Measurements from ENCODE around the gene RPUSD1. TPM values are rescaled to one million over a fixed set of nuclear protein-coding genes. Genes with fewer than 3 reads are reported as not detected.
"Not testable (repeated sequence)": the region's sequence is repeated elsewhere in the genome, so short reads cannot be mapped to it uniquely, and the experiment has no call there.

Gene RPUSD1, protein sequence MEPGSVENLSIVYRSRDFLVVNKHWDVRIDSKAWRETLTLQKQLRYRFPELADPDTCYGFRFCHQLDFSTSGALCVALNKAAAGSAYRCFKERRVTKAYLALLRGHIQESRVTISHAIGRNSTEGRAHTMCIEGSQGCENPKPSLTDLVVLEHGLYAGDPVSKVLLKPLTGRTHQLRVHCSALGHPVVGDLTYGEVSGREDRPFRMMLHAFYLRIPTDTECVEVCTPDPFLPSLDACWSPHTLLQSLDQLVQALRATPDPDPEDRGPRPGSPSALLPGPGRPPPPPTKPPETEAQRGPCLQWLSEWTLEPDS
- total RNA-seq: 22.3 and 35.3 TPM in 2 replicates

DNA sequence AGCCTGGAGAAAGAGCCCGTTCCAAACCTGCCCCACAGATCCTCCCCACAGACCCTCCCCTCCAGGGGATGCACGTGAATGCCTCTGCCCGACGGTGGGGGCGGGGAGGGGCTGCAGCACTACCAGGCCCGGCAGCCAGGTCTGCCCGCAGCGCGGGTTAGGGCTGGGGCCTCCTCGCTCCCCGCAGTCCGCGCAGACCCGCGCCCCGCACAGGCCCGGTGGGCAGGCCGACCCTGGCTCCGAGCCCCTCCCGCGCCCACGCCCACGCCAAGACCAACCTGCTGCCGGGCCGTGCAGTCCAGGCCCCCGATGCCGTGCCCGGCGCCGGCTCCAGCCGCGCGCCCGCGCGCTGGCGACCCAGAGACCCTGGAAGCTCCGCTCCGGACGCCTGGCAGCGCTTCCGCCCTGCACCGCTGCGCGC, at the start of gene RPUSD1:
Gene RPUSD1, minus strand, starts transcription at position 404 of the 421 bp plus-strand sequence. CDS start 644 bp downstream, outside the sequence.
- no peak for DNase-seq (ENCODE audit: low read depth)

DNA sequence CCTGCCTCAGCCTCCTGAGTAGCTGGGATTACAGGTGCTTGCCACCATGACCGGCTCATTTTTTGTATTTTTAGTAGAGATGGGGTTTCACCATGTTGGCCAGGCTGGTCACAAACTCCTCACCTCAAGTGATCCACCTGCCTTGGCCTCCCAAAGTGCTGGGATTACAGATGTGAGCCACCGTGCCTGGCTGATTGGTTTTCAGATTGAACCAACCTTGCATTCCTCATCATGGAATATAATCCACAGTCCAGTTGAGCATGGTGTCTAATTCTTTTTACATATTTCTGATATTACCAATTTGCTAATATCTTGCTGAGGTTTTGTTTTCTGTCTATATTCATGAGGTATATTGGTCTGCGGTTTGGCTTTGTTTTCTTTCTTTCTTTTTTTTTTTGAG, 48.6 kb upstream of the RPUSD1 start:
- DNase-seq (ENCODE audit: low read depth): not testable (repeated sequence)

DNA sequence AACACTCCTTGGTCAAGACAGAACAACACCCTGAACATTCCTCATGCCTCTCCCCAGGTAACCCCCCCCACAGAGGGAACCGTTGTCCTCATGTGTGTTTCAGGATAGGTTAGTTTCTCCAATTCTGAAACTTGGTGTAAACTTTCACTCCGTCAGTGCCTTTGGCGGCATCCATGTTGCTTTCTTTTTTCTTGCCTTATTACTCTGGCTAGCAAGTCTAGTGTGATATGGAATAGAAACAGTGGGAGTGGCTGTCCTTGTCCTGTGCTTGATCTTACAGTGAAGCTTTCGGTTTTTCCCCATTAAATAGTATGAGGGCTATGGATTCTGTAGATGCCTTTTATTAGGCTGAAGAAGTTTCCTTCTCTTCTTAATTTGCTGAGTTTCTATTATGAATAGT, 48.0 kb upstream of the RPUSD1 start:
- no peak for DNase-seq (ENCODE audit: low read depth)

DNA sequence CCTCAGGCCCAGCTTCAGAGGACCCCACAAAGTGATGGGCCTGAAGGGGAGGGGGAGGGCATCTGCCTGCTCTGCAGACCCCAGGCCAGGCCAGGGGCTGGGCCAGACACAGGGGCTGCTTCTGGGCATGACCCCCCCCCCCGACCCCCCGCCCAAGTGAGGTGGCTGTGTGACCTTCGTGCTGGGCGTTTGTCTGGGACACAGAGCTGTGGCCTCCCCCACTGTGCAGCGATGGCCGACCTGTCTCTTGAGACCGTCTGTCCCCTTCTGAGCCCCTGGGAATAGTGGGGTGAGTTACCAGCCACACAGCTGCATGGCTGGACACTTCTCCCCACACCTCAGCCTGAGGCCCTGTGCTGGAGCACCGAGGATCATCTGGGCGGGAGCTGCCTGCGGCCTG, 47.2 kb upstream of the RPUSD1 start:
- no peak for DNase-seq (ENCODE audit: low read depth)

DNA sequence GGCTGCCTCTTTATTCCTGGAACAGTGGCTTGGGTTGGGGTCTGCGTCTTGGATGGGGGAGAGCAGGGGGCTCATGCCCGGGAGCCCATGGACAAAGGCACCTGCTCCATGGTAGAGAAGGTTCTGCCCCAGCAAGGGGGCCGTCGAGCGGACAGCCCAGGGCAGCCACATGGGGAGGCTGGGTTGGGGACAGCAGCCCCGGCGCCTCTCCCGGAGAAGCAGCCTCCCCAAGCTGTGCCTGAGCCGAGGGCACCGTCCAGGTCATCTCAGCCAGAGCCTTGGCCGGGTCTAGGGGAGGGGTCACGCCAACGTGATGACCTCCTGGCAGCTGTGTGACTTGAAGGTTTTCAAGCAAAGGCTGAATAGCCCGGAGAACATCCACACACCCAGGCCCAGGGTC, 45.2 kb upstream of the RPUSD1 start:
- DNase-seq (ENCODE audit: low read depth): no peak

DNA sequence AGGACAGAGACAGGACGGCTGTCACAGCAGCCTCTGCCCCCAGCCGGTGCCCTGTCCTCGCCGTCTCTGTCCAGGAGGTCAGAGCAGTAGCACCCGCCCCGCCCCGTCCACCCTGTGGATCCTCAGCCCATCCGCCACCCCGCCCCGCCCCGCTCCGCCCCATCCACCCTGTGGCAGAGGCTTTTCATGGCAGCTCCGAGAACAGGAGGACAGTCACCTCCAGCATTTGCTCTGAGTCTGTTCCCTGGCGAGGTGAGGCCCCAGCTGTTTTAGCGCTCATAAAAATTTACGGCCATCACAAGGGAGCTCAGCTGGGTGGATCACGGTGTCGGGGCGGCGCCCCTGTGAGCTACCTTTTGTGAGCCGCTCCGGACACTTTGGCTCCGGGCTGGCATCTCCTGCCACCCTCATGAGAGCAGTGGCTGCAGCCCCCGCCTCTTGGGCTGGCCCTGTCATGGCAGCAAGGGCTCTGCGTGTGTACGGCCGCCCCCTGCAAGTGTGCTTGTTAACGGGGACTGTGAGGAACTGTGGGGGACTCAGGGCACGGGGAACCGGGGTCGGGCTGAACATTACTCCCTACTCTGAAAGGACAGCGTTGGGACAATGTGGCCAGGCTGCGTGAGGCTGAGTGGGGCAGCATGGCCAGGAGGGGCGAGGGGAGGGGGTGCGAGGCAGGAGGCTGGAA, 44.6 kb upstream of the RPUSD1 start:
- DNase-seq (ENCODE audit: low read depth): no peak

DNA sequence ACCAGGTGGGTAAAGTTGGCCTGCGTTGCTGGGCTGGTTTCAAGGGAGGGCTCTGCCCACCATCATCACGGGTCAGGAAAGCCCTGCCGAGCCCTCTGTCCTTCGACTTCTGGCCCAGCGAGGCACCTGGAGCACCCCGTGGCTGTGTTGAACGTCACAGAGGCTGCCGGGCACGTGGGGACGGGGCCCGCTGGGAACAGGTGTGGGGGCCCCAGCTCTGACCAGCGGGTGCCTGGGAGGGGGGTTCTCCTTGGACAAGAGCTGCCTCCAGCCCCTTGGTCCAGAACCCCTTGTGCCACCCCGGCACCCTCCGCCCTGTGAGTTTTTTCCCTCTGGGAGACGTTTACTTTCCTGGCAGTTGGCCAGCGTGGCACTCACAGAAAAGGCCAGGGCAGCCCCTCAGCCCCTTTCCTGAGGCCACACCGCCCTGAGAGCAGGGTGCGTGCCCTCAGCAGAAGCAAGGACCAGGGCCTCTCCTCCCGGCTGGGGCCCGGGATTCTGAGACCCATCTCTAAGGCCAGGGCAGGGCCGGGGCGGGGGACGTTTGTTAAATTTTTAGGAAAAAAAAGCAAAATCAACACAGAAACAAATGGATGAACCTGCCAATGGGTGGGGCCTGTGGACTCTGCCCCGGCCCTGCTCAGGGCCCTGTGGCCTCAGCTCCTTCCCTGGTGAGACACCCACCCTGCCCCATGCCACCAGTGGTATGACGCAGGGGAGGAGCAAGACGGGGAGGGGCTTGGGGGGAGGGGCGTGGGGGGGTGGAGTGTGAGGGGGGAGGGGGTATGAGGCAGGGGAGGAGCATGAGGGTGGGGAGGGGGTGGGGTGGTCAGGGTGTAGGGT, 43.6 kb upstream of the RPUSD1 start:
- no peak for DNase-seq (ENCODE audit: low read depth)

DNA sequence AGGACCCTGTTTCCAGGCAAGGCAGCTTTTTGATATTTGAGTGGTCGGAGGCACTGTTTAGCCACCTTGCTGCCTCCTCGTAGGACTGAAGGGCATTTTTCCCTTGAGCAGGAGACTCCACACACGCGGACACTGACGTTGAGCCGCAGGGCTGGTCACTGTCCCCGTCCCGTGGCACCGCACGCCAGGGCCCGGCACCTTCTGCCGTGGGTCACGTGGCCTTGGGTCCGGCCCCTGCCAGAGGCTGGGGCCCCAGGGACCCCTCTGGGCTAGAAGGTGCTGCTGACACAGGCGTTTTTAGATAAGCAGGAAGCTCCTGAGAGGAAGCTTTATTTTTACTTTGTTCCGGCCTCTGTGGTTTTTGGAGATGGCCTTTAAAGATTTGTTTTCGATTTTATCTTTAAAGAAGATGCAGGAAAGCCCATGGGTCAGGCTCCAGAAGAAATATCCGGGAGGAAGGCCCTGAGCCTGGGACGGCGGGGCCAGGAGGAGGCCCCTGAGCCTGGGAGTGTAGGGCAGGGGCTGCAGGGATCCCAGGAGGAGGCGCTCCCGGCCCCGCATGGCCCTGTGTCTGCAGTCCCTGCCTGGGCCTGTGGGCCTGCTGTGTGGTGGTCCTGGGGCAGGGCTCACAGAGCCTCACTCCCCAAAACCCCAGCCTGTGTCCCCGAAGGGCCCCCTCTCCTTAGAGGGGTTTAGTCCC, 42.8 kb upstream of the RPUSD1 start:
- DNase-seq (ENCODE audit: low read depth): no peak

DNA sequence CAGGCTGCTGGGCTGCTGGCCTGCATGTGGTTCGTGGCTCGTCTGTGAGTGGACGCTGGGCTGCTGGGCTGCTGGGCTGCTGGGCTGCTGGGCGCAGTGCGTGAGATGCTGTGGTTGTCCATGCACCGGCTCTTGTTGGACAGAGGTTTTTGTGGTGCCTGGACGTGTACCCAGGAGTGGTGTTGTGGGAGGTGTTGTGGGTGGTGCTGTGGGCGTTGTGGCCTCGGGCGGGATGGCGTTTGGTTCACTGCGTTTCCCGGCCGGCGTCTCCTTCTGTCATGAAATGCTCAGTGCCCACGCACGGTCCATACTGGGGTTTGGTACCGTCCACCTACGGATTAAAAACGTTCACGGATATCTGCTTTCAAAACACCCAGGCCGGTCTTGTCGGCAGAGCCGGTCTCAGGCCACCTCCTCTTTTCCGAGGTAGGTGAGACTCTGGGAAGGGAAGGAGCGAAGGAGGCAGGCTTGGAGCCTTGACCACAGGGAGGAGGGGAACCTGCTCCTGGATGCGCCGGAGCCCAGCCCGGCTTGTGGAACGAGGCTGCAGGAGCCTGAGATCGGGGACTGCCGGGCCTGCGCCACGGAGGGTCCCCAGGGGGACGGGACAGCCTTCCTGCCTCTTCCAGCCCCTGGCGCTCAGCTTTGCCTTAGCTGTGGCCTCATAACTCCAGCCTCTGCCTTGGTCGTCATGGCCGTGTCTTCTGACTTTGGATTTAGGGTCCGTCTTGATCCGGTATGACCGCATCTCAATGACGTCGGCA, 42.1 kb upstream of the RPUSD1 start:
- DNase-seq (ENCODE audit: low read depth): no peak

DNA sequence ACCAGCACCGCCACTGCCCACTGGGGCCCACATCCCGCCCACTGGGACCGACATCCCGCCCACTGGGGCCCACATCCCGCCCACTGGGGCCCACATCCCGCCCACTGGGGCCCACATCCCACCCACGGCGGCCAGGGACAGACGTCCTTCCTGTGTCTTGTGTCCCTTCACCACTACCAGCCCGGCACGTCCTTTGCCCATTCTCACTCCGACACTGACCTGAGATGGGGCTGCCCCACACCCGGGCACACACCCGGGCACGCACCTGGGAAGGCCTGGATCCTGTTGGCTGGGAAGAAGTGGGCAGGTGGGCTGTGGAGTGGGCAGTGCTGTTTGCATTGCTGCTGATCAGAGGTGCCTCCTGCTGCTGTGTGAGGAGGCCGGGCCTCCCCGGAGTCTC, 40.7 kb upstream of the RPUSD1 start:
- DNase-seq (ENCODE audit: low read depth): no peak

DNA sequence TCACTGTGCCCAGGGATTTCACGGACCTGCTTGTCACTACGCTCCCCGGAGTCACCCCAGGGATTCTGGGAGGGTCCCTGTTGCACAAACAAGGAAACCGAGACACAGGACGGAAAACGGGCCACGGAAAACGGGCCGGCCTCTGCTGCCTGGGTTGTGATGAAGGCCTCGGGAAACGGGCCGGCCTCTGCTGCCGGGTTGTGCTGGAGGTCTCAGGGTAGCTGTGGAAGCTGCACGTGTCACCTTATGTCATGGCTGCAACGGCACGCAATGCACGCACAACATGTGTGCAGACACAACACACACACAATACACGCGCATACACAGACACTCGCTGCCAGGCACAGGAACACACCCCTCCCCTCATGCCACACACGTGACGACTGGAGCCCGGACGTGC, 39.3 kb upstream of the RPUSD1 start:
- DNase-seq (ENCODE audit: low read depth): no peak

DNA sequence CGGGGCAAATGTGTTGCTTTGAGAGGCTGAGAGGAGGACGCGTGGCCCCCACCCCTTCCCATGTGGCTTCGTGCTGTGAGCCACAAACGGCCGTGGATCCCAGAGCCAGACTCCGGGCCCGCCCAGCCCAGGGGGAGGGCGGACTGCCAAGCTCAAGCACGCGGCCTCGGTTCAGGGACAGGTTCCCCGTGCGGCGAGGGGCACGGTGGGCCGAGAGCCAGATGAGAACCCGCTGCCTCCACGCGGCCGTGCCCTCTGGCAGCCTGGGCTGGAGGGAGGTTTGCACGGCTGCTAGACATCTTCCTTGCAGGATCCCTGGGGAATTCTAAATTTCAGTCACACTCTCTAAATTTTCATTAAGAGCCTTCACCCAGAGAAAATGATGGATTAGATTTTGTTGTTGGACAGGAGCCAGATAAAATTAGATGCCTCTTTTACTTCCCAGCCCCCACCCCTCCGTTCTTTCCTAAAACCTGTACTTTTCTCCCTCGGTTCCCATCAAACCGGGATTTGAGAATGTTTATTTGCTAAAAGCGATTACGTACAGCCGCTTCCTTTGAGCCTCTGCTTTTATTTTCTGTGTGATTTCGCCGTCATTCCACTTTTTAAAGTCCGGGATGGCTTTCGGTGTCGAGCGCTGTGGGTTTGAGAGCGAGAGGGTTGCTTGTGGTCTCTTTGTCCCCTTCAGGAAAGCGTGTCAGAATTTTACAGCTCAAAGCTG, 37.3 kb upstream of the RPUSD1 start:
- no peak for DNase-seq (ENCODE audit: low read depth)

DNA sequence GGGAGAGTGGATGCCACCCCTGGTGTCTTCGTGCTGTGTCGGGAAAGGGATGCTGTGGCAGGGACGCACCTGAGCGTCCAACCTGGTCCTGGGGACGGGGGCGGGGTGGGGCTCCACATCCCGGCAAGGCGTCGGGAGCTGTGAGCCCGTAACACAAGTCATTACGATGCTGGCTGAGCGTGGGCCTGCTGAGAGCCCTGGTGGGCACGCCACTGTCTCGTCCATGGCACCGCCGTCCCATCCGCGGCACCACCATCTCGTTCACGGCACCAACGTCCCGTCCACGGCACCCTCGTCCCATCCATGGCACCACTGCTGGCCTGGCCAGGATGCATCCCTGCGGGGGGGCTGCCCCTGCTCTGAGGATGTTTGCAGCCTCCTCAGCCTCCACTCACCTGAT, 36.4 kb upstream of the RPUSD1 start:
- DNase-seq (ENCODE audit: low read depth): no peak

DNA sequence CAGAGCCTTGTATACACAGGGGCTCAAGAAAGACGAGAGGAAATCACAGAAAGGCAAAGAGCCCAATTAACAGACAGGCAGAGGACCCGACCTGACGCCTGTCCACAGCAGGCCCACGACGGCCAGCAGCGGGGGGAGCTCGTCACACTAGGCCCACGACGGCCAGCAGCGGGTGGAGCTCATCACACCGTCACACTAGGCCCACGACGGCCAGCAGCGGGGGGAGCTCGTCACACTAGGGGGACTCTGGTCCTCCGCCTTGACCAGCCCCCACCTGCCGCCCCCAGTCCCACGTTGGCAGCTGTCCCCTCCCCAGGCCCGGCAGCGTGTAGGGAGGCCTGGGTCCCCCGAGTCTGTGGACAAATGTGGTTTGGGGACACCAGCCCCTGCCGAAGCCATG, 36.0 kb upstream of the RPUSD1 start:
- no peak for DNase-seq (ENCODE audit: low read depth)

DNA sequence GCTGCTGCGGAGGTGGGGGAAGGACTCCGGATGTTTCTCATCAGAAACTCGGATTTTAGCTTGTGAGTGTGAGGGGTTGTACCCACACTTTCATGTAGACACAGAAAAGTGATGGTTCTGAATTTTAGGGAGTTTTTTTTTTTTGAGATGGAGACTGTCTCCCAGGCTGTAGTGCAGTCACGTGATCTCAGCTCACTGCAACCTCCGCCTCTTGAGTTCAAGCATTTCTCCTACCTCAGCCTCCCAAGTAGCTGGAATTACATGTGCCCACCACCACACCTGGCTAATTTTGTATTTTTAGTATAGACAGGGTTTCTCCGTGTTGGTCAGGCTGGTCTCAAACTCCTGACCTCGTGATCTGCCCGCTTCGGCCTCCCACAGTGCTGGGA, 34.7 kb upstream of the RPUSD1 start:
- DNase-seq (ENCODE audit: low read depth): no peak

DNA sequence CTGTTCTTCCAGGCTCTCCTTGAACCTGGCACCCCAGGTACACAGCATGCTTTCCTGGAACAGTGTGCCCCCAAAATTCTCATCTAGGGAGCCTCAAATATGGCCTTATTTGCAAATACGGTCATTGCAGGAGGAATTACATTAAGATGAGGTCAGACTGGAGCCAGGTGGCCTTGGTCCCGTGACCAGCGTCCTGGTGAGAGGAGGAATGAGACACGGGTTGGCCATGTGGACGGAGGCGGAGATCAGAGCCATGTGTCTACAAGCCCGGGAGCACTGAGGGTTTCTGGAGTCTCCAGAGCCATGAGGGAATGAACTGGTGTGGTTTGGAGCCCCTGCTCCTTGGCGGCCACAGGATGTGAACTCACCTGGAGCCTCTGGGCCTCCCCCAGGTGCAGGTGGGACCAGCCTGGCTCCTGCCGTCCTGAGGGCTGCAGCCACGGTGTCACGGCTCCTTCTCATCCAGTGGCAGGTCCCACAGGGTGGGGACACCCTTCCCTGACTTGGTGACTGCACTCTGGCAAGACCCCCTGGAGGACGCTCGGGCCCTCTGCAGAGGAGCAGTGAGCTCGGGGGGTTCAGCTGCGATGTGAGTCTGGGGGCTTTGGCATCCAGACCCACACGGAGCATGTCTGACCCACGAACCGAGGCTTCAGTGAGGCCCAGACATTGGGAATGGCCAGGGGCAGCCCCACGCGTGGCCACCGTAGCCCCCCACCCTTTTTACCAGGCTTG, 34.2 kb upstream of the RPUSD1 start:
- no peak for DNase-seq (ENCODE audit: low read depth)

DNA sequence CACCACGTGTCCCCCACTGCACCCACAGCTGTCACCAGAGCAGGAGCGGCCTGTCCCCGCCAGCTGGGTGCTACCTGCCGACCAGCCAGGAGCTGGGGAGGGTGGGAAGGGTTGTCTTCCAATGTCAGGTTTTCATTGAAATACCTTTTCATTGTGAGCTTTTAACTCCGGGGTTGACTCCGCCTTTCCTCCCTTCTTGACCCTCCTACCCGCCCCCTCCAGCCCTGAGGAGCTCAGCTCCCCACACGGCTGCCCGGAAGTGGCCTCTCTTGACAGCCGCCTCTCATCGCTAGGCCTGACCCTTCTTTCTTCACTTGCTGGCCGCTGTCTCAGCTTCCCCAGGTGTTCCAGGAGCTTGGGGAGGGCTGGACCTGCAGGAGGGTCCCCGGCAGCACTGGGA, 33.6 kb upstream of the RPUSD1 start:
- DNase-seq (ENCODE audit: low read depth): no peak

DNA sequence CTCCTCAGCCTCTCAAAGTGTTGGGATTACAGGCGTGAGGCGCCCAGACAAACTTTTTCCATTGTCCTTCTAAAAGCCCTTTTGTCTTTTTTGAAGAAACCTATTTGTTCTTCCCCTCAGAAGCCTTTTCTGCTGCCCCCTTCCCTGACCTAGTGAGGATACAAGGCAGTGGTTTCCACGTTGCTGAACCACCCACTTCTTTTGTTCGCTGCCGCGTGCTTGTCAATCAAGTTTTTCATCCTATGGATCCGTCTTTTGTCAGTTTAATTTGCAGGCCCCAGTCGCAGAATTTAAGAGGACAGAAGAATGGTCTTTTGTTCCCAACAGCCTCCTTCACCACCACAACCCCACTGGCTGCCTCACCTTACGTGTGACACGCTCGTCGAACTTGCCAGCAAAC, 32.6 kb upstream of the RPUSD1 start:
- no peak for DNase-seq (ENCODE audit: low read depth)

DNA sequence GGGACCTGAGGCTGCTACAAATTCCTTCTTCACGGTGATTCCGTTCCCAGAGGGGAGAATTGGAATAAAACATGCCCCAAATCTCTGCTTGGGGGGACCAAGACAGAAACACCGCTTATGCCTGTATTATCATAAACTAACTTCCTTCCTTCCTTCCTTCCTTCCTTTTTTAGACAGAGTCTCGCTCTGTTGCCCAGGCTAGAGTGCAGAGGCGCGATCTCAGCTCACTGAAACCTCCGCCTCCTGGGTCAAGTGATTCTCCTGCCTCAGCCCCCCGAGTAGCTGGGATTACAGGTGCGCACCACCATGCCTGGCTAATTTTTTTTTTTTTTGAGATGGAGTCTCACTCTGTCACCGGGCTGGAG, 31.8 kb upstream of the RPUSD1 start:
- DNase-seq (ENCODE audit: low read depth): not testable (repeated sequence)
